ENCODE measurements around the gene EGFR.

DNA sequence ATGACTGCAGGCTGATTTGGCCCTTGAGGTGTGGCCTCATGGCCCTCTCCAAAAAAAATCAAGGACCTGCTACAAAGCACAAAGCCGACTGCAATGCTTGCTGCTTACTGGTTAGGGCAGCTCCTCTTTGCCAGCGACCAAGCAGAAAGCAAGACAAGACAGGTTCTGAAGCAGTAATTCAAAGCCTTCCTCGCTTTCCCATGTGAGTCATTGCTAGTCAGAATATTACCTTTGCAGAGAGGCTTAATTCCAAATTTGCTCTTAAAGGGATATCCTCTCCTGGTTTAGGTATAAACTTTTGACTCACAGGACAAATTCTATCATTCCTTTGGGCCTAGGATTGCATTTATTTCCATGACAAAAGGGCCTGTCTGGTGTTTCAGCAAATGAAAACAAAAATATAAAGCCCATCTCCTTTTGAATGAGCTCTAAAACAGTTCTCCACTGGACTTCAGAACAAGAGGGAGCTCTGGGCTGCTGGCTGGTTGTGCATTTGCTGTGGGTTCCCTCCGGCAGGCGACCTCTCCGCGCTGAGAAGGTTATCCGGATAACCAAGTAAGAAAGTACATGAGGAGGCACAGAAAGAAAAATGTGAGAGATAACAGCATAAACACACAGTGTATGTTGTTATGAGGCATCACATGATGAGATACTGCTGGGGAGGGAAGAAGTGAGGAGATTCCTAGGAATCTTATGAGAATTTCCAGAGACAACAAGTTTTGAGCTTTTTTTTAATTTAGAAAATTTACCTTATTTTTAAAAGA, 90.8 kb downstream of the EGFR start:
- TF ChIP-seq, protein P1, sequence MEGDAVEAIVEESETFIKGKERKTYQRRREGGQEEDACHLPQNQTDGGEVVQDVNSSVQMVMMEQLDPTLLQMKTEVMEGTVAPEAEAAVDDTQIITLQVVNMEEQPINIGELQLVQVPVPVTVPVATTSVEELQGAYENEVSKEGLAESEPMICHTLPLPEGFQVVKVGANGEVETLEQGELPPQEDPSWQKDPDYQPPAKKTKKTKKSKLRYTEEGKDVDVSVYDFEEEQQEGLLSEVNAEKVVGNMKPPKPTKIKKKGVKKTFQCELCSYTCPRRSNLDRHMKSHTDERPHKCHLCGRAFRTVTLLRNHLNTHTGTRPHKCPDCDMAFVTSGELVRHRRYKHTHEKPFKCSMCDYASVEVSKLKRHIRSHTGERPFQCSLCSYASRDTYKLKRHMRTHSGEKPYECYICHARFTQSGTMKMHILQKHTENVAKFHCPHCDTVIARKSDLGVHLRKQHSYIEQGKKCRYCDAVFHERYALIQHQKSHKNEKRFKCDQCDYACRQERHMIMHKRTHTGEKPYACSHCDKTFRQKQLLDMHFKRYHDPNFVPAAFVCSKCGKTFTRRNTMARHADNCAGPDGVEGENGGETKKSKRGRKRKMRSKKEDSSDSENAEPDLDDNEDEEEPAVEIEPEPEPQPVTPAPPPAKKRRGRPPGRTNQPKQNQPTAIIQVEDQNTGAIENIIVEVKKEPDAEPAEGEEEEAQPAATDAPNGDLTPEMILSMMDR (IDR thresholded peaks at IDR 0.05; ENCODE audit: poor library complexity), result no peak
- TF ChIP-seq EZH2 (IDR thresholded peaks at IDR 0.05; ENCODE audit: borderline replicate concordance), result no peak

All from hepatocyte (in vitro differentiated cells).